ENCODE measurements around the gene IL2RG. TPM values are rescaled to one million over a fixed set of nuclear protein-coding genes. Genes with fewer than 3 reads are reported as not detected.

Gene IL2RG
- polyA plus RNA-seq, 1 donor (not counting 4 experiments of a cell fraction or from before 2014, with no cell fraction given) = 0.12 TPM

DNA sequence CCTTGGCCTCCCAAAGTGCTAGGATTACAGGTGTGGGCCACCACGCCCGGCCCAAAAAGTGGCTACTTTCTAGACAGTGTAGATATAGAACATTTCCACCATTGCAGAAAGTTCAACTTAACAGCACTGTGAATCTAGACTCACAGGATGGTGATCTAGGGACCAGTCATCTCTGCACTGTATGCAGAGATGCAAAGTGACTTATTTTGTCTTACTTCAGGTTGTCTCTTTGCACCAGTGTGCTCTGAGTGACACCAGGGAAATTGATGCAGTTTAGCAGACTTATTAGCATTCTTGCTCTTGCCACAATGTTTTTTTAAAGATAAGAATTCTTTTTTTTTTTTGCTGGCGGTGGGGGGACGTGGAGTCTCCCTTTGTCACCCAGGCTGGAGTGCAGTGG lies 28.6 kb downstream of the IL2RG start:
- no peaks in the 10 kb centered on the region for H3K9me1 ChIP-seq (ENCODE audit: control insufficient read depth, extremely low read depth, insufficient read depth, low read length)
- H3K9ac ChIP-seq (ENCODE audit: control insufficient read depth, extremely low read depth, insufficient read depth, low read length) = no peak overlapping the region
- dilution Hi-C loops (cut with MboI; ENCODE audit: extremely low pct_ligation_motif_present, low sequenced_read_pairs) = no loop called here
- H3K79me2 ChIP-seq (ENCODE audit: control insufficient read depth, insufficient read depth, low read length) = no peaks in the 10 kb centered on the region
- no peak for TF ChIP-seq EZH2 (IDR thresholded peaks at IDR 0.05; ENCODE audit: low read length)
- TF ChIP-seq, protein P1, sequence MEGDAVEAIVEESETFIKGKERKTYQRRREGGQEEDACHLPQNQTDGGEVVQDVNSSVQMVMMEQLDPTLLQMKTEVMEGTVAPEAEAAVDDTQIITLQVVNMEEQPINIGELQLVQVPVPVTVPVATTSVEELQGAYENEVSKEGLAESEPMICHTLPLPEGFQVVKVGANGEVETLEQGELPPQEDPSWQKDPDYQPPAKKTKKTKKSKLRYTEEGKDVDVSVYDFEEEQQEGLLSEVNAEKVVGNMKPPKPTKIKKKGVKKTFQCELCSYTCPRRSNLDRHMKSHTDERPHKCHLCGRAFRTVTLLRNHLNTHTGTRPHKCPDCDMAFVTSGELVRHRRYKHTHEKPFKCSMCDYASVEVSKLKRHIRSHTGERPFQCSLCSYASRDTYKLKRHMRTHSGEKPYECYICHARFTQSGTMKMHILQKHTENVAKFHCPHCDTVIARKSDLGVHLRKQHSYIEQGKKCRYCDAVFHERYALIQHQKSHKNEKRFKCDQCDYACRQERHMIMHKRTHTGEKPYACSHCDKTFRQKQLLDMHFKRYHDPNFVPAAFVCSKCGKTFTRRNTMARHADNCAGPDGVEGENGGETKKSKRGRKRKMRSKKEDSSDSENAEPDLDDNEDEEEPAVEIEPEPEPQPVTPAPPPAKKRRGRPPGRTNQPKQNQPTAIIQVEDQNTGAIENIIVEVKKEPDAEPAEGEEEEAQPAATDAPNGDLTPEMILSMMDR (optimal IDR thresholded peaks at IDR 0.05 in 1 of 3, IDR thresholded peaks at IDR 0.05 in 1 of 3, conservative IDR thresholded peaks at IDR 0.05 in 1 of 3; ENCODE audit: extremely low read depth in 1 of 3, insufficient read depth in 2 of 3, low read length in 3 of 3) = no peak
- FAIRE-seq = no peak
- no peaks in the 10 kb centered on the region for H4K20me1 ChIP-seq (ENCODE audit: control insufficient read depth, extremely low read depth, insufficient read depth, low read length)
- no peak overlapping the region for H3K4me3 ChIP-seq (ENCODE audit: control insufficient read depth in 2 of 3, extremely low read depth in 1 of 3, insufficient read depth in 2 of 3, low read depth in 1 of 3, low read length in 3 of 3)
- H3K27me3 ChIP-seq (ENCODE audit: control insufficient read depth, extremely low read depth, insufficient read depth, low read length) = no peaks in the 10 kb centered on the region
- no peaks in the 10 kb centered on the region for H3K36me3 ChIP-seq (ENCODE audit: control insufficient read depth in 2 of 2, extremely low read depth in 1 of 2, insufficient read depth in 2 of 2, low read length in 2 of 2)
- H2AFZ ChIP-seq (ENCODE audit: control insufficient read depth, low read length) = no peak overlapping the region
- no peak overlapping the region for H3K4me2 ChIP-seq (ENCODE audit: control insufficient read depth, extremely low read depth, insufficient read depth, low read depth, low read length)
- no peaks in the 10 kb centered on the region for H3K9me3 ChIP-seq (ENCODE audit: control insufficient read depth, low read depth, low read length)
- DNase-seq (ENCODE audit: low read depth, low spot score) = no peak
- H3K4me1 ChIP-seq (ENCODE audit: control insufficient read depth, extremely low read depth, insufficient read depth, low read length) = no peaks in the 10 kb centered on the region
- H3K27ac ChIP-seq (ENCODE audit: control insufficient read depth, insufficient read depth, low read length) = no peak overlapping the region

DNA sequence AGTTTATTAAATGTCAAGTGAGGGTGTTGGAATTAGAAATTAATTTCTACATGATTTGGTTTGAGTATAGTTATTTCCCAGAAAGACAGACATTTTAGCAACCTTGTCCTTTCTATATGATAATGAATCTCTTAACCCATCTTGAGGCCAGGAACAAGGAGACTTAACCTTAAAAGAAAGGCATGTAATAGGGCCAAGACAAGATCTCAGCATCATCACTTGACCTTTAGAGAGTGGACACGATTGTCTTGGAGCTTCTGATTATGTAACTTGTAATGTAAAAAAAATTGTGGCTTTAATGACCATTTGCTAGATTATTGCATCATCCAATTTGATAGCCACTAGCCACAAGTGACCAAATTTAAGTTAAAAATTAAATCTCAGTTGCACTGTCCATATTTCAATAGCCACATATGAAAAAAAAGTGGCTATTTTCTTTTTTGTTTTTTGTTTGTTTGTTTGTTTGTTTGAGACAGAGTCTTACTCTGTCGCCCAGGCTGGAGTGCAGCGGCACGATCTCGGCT lies 29.2 kb downstream of the IL2RG start:
- DNase-seq (ENCODE audit: low read depth, low spot score) = no peak
- Histone ChIP-seq H3K27ac (ENCODE audit: control insufficient read depth, insufficient read depth, low read length) (no peak overlapping the region), H4K20me1 (ENCODE audit: control insufficient read depth, extremely low read depth, insufficient read depth, low read length) (no peaks in the 10 kb centered on the region), H2AFZ (ENCODE audit: control insufficient read depth, low read length) (no peak overlapping the region), H3K9ac (ENCODE audit: control insufficient read depth, extremely low read depth, insufficient read depth, low read length) (no peak overlapping the region), H3K9me1 (ENCODE audit: control insufficient read depth, extremely low read depth, insufficient read depth, low read length) (no peaks in the 10 kb centered on the region), H3K9me3 (ENCODE audit: control insufficient read depth, low read depth, low read length) (no peaks in the 10 kb centered on the region), H3K4me3 (ENCODE audit: control insufficient read depth in 2 of 3, extremely low read depth in 1 of 3, insufficient read depth in 2 of 3, low read depth in 1 of 3, low read length in 3 of 3) (no peak overlapping the region), H3K36me3 (ENCODE audit: control insufficient read depth in 2 of 2, extremely low read depth in 1 of 2, insufficient read depth in 2 of 2, low read length in 2 of 2) (no peaks in the 10 kb centered on the region), H3K4me2 (ENCODE audit: control insufficient read depth, extremely low read depth, insufficient read depth, low read depth, low read length) (no peak overlapping the region), H3K27me3 (ENCODE audit: control insufficient read depth, extremely low read depth, insufficient read depth, low read length) (no peaks in the 10 kb centered on the region), H3K79me2 (ENCODE audit: control insufficient read depth, insufficient read depth, low read length) (no peaks in the 10 kb centered on the region), H3K4me1 (ENCODE audit: control insufficient read depth, extremely low read depth, insufficient read depth, low read length) (no peaks in the 10 kb centered on the region)
- TF ChIP-seq, protein P1 (optimal IDR thresholded peaks at IDR 0.05 in 1 of 3, IDR thresholded peaks at IDR 0.05 in 1 of 3, conservative IDR thresholded peaks at IDR 0.05 in 1 of 3; ENCODE audit: extremely low read depth in 1 of 3, insufficient read depth in 2 of 3, low read length in 3 of 3) = no peak
- FAIRE-seq = no peak
- dilution Hi-C loops (cut with MboI; ENCODE audit: extremely low pct_ligation_motif_present, low sequenced_read_pairs) = no loop called here

Data from keratinocyte (primary cell).